Stimulated activated CD8-positive, alpha-beta memory T cell treated with anti-CD3 and anti-CD28 coated beads, Interleukin-12 subunit alpha, Interleukin-12 subunit beta, amount 100 ng/mL, for 1 hour (primary cell): ENCODE measurements around the gene LRRC17.

Source experiments
- DNase-seq: peaks from one replicate; pipeline ENCODE4 v3.0.0-alpha.2; 2020; ENCODE audit warnings: low read depth

LRRC17 gene, protein sequence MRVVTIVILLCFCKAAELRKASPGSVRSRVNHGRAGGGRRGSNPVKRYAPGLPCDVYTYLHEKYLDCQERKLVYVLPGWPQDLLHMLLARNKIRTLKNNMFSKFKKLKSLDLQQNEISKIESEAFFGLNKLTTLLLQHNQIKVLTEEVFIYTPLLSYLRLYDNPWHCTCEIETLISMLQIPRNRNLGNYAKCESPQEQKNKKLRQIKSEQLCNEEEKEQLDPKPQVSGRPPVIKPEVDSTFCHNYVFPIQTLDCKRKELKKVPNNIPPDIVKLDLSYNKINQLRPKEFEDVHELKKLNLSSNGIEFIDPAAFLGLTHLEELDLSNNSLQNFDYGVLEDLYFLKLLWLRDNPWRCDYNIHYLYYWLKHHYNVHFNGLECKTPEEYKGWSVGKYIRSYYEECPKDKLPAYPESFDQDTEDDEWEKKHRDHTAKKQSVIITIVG

DNA sequence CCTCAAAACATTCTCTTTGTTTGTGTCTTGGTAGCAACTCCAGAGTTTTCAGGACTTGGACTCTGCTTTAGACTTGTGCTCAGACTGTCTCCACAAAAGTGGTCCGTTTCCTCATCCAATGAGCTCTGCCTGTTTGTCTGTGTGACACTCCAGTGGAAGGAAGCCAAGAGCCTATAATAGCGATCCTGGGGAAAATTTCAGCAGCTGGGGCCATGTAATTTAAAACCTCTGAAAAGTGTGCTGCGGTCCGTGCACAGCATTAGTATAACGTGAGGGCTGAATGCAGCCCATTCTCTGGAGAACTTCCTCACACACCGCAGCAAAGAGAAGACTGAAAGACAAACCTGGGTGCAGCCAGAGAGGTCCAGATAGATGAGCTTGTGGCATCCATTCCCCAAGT lies at the start of gene LRRC17:
TSS of gene LRRC17 (plus strand) at position 259 of the 400 bp plus-strand sequence. CDS start 20,914 bp downstream, outside the sequence.
- DNase-seq, result no peak

DNA sequence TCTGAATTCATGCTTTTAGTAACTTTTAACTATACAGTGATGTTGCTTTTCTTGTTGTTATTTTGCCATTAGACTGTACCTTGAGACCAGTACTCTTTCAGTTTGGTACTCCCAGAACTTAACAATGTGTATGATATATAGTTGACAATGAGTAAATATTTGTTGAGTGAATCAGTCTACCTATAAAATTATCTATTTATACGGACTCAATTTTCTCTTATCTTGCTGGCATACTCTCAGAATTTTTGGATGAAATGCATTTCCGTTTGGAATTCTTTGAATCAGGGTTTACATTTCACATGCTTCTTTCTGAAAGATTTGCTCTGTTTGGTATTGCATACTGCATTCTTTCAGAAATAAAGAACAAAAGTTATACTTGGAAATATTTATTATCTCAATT lies 47.8 kb upstream of the LRRC17 start:
- DNase-seq, result no peak

DNA sequence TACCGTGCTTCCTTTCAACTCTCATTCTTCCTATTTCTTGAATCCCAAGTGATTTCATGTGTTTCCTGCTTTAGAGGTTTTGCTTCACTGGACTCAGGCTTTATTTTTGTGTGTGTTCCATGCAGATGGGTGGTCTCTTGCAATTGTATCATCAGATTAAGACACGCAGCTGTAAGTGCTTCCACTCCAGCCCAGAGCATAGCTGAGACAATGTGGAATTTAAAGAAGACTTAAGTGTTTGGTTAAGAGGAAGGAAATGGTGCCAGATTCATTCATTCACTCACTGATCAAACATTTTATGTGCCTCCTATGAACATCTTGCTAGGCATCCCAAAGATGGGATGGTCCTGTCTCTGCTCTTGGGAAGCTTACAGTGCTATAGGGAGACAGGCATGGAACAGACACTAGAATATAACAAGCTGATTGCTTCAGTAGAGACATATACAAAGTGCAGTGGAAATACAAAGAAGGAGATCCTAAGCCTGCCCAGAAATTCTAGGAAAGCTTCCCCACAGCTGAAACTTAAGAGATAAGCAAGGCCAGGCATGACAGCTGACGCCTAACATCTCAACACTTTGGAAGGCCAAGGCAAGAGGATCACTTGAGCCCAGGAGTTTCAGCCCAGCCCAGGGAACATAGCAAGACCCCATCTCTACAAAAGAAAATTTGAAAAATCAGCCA lies 46.1 kb upstream of the LRRC17 start:
- no peak for DNase-seq

DNA sequence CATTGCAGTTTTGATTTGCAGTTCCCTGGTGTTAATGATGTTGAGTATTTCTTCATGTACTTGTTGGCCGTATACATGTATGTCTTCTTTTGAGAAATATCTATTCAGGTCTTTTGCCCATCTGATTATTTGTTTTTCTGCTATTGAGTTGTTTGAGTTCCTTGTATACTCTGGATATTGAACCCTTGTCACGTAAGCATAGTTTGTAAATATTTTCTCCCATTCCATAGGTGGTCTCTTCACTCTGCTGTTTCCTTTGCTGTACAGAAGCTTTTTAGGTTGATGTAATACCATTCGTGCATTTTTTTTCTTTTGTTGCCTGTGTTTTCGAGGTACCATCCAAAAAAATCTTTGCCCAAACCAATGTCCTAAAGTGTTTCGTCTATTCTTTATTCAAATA lies 43.6 kb upstream of the LRRC17 start:
- no peak for DNase-seq

DNA sequence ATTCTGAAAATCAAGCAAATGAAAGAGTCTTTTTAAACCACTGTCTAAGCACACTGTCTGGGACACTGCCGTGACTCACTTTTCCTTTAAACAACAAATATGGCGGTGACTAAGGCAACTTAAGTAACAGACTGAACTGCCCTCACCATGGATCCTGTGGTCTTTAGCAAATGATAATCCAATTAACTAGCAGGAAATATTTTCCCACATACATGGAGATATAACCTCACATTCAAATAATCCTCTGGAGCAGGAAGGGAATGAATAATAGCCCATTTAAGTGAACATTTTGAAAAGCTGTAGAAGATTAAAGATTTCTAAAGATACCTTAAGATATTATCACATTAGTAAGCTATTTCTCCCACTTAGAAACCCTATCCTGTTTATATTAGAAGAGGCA lies 40.3 kb upstream of the LRRC17 start:
- no peak for DNase-seq

DNA sequence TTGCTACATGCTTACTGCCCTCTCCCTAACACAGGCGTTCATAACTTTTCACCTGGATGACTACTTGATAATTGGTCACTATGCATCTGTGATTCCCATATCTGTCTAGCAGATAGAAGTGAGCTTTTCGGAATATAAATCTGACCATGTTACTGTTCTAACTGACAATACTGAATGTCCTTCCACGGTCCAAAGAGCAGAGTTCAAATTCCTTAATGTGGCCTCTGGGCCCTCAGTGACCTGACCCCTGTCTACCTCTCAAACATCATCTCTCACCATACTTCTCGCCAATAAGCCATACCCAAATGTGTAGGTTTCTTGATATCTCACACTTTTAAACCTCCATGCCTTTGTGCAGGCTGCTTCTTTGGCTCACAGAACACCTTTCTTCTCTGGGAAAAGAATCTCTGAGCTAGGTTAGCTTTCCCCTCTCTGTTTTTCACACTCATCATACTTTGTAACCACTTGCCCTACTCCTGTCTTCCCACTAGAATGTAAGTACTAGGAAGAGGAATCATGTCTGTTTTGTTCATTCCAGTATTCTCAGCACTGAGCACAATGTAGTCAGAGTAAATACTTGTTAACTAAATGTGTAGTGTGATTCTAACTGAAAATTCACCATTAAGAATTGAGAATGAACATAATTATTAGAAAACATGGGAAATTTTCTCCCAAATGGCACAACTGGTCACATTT lies 39.2 kb upstream of the LRRC17 start:
- no peak for DNase-seq

DNA sequence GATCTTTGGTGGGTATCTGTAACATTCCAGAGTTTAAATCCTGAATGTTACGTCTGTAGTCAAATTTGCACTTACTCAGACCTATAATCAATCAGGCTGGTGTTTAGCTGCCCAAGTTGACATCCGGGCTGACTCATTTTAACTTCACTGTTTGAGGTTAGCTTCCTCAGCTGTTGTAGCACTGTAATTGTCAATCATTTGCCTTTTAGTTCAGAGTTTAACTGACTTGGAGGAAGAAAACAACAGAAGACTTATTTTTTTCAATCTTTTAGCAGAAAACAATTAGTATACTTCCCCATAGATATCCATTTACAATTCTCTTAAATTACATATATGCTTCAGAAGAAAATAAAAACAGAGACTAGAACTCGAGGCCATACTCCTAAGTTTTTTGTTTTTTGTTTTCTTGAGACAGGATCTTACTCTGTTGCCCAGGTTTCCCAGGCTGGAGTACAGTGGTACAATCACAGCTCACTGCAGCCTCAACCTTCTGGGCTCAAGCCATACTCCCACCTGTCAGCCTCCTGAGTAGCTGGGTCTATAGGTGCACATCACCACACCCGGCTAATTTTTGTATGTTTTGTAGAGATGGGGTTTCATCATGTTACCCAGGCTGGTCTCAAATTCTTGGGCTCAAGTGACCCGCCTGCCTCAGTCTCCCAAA lies 38.5 kb upstream of the LRRC17 start:
- no peak for DNase-seq

DNA sequence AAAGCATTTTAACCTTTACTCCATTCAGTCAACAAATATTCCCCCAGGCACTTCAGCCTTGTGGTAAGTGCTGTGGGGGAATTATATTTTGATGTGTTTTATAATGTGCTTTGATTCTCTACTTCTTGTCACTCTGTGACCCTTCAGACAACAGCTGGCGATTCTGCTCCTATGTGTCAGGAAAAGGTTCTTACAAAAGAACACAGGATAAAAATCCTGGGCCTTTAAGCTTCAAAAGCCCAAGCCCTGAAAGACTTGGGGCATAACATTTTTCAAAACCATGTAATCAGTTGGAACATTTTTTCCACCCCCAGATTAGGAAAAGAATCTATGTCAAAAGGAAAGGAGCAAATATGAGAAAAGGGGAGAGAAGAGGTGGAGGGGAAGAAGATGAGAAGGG lies 37.8 kb upstream of the LRRC17 start:
- DNase-seq, result no peak

DNA sequence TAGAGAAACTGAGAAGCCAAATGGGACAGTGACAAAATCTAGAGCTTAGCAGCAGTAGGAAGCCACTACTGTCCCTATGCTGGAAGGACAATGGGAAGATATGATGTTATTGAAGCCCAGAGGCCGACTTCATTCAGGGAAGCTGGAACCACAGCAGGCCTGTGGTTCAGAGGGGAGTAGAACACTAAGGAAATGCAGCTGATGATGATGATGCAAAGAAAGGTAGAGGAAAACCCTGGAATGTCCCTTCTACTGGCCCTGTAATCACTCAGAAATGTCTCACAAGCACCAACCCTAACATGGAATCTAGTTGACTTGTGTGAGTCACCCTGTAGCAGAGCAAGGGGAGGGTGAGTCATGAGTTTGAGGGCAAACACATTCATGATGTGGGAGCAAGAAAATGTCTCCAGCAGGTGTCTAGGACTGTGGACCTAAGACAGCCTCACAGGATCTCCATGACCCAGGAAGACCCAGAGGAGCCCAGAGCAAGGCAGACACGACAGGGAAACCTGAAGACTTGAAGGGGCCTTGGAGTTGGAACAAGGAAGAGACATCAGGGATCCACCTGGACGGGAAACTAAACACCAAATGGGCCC lies 37.0 kb upstream of the LRRC17 start:
- peak; percentile 0 for DNase-seq

DNA sequence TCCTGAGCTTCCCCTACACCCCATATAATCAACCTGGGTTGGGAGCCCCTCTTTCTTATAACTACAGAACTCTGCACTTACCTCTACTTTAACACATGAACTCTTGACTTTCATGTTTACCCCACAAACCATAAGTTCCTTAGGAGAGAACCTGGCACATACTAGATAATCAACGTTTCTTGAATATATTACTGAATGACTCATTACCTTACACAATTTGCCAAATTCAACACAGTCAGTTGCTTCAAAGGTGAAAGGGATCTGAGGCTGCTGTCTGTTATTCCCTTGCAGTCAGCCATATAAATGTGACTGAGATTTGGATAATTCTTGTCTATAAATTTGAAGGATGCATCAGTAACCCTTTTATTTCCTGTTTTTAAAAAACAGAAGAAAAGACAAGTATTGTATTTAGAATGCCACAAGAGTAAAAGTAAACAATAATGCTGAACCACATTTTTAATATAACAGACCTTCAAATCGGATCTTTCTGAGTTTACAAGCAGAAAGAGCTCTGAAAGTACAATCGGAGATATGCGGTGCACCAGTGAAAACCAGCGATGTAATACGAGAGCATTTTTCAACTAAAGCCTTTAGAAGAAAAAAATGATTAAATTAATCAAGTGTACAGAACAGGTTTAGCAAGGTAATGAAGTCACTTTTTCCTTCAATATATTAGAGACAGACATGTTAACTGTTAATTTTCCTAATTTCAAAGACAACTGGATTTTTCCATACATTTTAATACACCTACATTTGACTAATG lies 29.5 kb upstream of the LRRC17 start:
- DNase-seq, result no peak

DNA sequence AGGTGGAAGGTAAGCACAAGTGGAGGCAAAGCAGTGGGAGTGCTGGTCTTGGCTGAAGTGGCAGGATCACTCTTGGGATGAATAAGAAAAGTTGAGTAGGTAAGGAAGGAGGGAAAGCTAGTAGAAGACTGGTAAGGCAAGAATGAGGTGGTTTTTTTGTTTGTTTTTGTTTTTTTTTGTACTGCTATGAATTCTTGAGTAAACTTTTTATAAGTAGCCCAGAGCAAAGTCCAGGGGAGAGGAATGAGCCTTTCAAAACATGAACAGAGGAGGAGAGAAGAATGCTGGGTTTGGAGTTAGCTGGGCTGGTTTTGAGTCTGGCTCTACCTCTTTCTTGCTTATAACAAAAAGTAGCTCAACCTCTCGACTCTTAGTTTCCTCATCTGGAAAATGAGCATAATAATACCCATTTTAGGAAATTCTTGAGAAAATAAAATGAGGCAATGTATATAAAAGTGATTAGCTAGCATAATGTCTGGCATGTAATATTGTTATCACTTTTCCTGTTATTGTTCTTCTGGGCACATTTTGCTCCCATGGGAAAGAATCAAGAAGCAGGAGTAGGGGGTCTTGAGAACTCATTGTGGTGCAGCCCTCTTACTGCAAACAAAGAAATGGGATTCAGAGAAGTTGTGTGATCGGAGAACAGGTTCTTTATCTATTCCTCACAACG lies 24.1 kb upstream of the LRRC17 start:
- no peak for DNase-seq

DNA sequence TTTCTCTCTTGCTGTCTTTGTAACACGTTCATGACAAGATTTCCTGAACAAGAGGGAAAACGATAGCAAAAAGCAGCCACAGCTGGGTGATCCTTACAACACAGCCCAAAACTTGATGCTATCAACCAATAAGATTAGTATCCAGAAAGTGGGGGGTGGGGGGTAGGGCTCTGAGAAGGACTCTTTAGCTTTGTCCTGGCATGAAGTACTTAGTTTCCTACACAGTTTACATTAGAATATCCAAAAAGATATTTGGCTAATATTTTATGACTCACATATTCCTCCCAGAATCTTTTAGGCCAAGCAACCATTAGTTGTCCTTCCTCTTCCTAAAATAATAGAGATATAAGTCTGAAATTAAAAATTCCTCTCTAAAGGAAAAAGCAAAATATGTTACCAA lies 22.9 kb upstream of the LRRC17 start:
- DNase-seq, result no peak

DNA sequence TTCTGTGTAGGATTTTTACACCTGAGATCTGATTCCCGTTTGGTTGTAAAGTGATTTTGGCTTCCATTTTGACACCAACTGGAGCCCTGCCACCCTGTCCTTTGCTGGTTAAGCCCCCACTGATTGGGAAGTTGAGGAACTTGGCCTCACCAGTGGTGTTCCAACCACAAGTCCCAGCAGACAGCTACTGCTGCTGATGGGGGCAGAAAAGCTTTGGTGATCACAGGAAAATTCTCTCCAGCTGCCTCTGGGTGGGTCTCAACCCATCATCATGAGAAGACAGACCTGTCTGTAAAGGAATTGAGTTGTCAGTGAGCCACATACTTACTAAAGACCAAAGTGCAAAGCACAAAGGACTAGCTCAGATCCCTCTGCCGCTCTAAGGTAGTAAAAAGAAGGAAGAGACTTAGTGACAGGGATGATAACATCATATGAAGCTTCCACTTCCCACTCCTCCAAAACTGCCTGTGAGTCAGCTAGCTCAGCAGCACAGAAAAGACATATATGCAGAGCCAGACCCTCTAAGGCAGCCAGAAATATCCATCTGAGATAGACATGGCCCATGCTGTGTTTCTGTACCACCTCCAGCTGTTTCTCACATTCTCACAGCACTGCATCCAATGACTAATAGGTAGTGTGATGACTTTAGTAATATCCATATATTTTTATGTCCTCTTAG lies 22.4 kb upstream of the LRRC17 start:
- no peak for DNase-seq

DNA sequence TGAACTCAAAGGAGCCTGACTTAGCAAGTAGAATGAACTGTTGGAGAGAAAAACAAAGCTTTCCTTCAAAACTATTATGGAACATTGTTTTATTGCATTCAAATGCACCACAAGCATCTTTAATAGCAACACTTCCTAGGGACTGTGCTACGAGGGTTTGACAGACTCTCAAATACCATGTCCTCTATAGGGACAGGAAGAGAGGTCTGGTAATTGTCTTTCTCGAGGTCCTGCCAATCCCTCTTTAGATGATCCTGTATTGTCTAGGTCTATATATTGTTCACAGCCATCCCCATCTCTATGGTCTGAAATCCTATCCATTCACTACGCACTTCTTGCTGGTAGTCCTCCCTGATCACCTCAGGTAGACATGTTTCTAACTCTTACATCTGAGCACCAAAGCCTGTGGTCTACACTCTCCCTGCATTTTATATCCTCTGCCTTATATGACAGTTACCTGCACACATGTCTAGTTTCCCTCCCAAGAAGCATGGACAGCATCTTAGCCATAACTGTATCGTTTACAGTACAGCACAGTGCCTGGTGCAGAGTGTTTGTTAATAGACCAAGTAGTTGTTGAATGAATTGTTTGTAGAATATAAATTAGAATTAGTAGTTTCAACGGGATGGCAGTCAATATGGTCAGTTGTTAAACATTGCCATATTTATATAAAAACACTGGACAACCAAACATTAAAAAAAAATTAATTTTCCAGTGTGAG lies 21.7 kb upstream of the LRRC17 start:
- no peak for DNase-seq

DNA sequence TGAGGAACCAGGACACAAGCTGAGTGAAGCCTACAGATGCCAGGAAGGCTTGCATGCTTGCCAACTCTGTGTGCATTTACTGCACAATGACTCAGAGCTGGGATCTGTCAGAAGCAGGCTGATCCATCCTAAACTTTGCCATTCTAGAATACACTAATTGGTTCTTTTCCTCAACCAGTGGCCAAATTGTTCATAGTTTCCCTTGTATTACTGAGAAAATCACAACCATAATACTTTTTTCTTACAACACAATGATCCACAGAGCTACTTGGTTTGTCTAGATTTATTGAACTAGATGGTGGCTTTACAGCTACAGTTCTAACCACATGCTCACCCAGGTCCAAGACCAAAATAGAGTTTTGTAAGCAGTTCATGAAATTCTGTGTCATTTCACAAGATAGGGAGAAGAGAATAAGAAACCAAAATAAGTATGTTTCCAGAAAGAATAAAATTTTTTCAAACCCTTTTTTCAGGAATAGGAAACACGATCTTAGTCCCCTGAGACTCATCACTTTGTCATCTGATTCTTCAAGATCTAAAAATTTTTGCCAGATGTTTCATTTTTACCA lies 21.0 kb upstream of the LRRC17 start:
- DNase-seq, result no peak

DNA sequence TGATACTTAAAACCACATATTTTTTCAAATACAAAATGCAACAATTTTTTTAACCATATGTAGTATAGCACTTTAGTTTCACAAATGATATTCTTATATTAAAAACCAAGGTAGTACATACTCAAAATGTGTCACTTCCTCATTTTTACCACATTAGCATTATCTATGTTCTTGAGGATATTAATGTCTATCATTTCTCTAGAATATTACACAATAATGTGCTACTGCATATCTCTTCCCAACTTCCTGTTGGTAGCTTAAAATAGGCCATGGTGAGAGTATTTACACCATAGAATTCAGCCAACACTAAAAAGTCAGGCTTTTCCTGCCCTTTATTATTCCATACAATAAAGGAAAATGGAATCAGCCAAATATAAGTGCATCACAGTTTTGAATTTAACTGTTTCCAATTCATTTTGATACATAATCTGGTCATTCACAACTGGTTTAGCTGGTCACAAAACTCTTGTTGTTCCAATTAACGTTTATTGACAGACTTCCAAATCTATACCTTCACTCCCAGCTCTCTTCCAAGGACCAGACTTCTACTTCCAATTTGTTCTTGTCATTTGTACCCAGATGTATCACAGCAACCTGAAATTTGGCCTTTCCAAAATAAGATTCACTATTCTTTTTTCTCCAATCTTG lies 20.0 kb upstream of the LRRC17 start:
- no peak for DNase-seq

DNA sequence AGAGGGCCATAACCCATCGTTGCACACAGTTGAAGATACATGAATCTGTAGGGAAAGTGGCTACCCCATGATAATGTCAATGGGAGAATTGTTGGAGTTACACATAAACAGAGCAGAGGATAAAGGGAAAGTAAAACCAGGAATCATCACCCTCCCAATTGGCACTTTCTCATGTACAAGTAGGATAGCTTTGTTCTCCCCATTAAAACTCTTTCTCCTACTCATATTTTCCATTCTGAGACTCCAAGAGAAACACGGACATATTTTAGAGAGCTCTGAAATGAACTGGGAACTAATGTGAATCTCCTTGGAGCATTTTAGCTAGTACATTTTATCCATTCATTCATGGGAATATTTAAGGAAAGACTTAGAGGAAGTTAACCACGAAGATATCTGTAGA lies 17.2 kb upstream of the LRRC17 start:
- DNase-seq, result no peak

DNA sequence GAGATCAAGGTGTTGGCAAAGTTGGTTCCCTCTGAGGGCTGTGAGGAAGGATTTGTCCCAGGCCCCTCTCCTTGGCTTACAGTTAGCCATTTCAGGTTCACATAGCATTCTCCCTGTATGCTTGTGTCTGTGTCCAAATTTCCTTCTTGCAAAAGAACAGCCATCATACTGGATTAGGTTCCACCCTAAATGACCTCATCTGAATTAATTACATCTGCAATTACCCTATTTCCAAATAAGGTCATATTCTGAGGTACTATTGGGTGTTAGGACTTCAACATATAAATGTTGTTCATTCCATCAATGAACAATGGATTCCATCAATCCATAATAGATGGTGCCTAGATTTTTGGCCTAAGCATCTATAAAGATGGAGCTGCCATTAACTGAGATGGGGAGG lies 16.2 kb upstream of the LRRC17 start:
- DNase-seq, result no peak

DNA sequence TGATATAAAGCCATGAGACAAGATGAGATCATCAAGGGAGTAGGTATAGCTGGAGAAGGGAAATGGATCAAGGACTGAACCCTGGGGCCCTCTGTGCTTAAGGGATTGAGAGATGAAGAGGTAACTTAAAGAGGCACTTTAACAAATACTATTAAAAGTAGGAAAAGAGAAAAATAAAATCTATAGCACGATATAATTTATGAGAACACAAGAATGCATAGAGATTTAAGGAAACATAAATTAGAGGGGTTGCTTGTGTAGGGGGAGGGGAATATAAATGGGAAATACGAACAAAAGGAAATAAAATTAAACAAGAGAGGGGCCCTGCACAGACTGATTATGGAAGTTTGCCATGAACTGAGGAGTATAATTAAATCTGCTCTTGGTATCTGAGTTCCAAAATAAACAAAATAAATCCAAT lies 15.6 kb upstream of the LRRC17 start:
- no peak for DNase-seq
